Pons (tissue), 1 donor: ENCODE results near the gene IGSF23.

Experiments
- DNase-seq: peaks from one replicate; pipeline ENCODE4 v3.0.0-alpha.2; 2016; ENCODE audit warnings: low spot score

The IGSF23 gene

GRCh38 chr19:44641501-44642265, 28.3 kb downstream of the IGSF23 start:
- no peak for DNase-seq

GRCh38 chr19:44642377-44642776, 29.0 kb downstream of the IGSF23 start:
- no peak for DNase-seq

GRCh38 chr19:44643605-44644401, 30.4 kb downstream of the IGSF23 start, which contains the start of gene PVR:
PVR (plus strand) TSS chr19:44643910; CDS start chr19:44644097, 187 bp downstream.
- peak; percentile 54 for DNase-seq

- DNase-seq: no peak
Observed at GRCh38 chr19:44644402-44645016, 31.1 kb downstream of the IGSF23 start.

GRCh38 chr19:44645407-44646048, 32.2 kb downstream of the IGSF23 start:
- no peak for DNase-seq

GRCh38 chr19:44646049-44646416, 32.7 kb downstream of the IGSF23 start:
- no peak for DNase-seq

GRCh38 chr19:44647144-44647543, 33.8 kb downstream of the IGSF23 start:
- DNase-seq: no peak

GRCh38 chr19:44648631-44649251, 35.4 kb downstream of the IGSF23 start:
- DNase-seq: no peak

GRCh38 chr19:44649578-44650145, 36.3 kb downstream of the IGSF23 start:
- DNase-seq: no peak

GRCh38 chr19:44653343-44653742, 40.0 kb downstream of the IGSF23 start:
- no peak for DNase-seq

- DNase-seq: peak; percentile 45
Observed at GRCh38 chr19:44653977-44654774, 40.8 kb downstream of the IGSF23 start.

- DNase-seq: no peak
Observed at GRCh38 chr19:44657211-44657921, 44.0 kb downstream of the IGSF23 start.

GRCh38 chr19:44658069-44658733, 44.8 kb downstream of the IGSF23 start:
- no peak for DNase-seq

- no peak for DNase-seq
Observed at GRCh38 chr19:44660081-44660480, 46.7 kb downstream of the IGSF23 start.

- no peak for DNase-seq
Observed at GRCh38 chr19:44661205-44661604, 47.8 kb downstream of the IGSF23 start.

GRCh38 chr19:44661904-44662303, 48.5 kb downstream of the IGSF23 start:
- DNase-seq: no peak

- DNase-seq: no peak
Observed at GRCh38 chr19:44662691-44663385, 49.5 kb downstream of the IGSF23 start.

- DNase-seq: no peak
Observed at GRCh38 chr19:44663996-44664395, 50.6 kb downstream of the IGSF23 start.

- no peak for DNase-seq
Observed at GRCh38 chr19:44664976-44665375, 51.6 kb downstream of the IGSF23 start.
